HG03159 (cell line): Measurements from ENCODE around the gene ANXA6.
"Not testable (repeated sequence)": the region's sequence is repeated elsewhere in the genome, so short reads cannot be mapped to it uniquely, and the experiment has no call there.

ENCODE experiments used
- ATAC-seq: cut with Tn5 transposase; IDR thresholded peaks from one replicate; pipeline ENCODE4 v1.9.1; 2021; ENCODE audit warnings: mild to moderate bottlenecking, moderate library complexity; ENCODE audit not compliant: unreplicated experiment

ANXA6 gene

DNA sequence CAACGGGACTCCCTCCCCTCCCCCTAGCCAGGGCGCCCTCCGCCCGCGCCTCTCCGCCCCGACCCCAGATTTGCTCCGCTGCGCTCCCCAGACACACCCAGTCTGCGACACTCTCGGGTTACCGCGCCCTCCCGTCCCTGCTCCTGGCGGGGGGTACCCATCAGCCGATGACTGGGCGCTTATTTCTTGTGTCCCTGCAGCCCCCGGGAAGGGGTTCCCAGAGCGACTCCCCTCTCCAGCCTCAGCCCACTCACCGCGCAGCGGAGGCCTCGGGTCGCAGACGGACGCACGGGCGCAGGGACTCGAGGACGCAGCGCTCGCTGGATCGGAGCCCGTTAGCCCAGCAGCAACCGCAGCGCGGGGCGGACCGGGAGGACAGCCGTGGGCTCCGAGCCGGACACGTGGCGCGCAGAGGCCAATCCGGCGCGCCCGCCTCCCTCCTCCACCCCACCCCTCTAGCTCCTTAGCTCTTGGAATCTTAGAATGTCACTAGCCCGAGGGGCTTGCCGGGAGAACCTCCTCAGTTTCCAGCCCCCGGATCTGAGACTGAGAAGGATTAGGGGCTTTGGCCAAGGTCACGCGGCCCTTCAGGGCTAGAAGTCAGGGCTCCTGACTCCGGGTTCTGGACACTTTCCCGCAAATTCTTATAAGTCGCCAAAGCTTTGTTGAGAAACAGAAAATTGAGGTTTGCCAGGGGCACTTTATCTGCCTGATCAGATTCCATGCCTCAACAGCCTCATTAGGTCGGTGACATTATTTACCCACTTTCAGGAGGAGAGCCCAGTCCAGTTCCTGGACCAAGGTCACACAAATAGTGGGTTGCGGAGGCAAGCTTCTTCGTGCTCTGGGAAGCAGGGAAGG, at the start of gene ANXA6:
Gene ANXA6, minus strand, starts transcription at position 354 of the 861 bp plus-strand sequence. CDS start 9,878 bp downstream, outside the sequence.
- peak; percentile 40 for ATAC-seq

DNA sequence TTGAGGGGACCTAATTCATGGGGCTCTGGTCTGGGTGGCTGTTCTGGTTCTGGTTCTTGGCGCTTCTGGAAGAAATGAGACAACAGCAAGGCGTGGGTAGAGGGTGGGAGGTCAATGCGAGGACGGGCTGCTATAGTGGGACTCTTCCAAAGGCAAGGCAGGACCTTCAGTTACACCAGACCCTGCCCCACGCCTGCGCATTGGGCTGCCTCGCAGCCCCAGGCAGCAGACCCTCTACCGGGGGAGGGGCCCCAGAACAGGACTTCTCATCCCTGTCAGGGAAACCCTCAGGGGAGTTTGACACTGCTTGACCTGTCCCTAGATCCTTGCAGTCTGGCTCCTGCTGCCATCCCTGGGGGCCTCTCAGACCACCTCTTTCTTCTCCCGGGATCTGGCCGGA, 47.8 kb upstream of the ANXA6 start:
- no peak for ATAC-seq

DNA sequence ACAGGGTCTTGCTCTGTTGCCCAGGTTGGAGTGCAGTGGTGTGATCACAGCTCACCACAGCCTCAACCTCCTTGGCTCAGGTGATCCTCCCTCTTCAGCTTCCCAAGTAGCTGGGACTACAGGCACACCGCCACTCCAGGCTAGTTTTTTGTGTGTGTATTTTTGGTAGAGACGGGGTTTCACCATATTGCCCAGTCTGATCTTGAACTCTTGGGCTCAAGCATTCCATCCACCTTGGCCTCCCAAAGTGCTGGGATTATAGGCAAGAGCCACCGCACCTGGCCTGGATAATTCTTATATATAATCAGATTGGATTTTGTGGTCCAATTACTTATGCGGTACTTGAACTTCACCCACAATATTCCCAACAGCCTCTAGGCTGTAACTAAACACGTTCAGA, 46.5 kb upstream of the ANXA6 start:
- no peak for ATAC-seq

DNA sequence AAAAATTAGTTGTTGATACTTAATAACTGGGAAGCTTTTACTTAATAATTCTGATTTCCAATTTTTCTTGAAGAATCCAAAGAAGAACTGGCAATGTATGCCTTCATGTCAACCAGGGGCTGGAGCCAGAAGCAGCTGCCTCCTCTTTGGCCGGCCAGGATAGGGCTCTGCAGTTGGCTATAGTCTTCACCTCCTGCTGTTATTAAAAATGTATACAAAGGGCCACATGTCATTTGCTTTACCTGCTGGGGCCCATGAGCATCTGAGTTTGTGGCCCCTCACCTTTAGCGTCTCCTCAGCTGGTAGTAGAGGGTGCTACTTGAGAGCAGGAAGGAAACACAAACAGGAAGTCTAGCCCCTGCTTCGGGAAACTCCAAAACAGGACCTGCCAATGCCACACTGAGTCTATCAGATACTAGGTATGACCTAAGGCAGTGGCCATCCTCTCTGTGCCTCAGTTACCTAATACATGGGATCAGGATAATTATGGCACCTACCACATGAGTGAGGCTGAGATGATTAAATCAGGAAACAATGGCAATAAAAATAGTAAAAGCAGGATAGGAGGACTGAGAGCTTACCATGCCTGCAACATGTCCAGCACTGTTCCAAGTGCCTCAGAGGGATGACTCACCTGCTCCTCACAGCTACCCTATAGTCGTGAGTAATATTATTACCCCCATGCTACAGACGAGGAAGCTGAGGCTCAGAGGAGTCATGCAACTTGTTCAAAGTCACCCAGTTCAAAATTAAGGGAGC, 45.0 kb upstream of the ANXA6 start:
- no peak for ATAC-seq

DNA sequence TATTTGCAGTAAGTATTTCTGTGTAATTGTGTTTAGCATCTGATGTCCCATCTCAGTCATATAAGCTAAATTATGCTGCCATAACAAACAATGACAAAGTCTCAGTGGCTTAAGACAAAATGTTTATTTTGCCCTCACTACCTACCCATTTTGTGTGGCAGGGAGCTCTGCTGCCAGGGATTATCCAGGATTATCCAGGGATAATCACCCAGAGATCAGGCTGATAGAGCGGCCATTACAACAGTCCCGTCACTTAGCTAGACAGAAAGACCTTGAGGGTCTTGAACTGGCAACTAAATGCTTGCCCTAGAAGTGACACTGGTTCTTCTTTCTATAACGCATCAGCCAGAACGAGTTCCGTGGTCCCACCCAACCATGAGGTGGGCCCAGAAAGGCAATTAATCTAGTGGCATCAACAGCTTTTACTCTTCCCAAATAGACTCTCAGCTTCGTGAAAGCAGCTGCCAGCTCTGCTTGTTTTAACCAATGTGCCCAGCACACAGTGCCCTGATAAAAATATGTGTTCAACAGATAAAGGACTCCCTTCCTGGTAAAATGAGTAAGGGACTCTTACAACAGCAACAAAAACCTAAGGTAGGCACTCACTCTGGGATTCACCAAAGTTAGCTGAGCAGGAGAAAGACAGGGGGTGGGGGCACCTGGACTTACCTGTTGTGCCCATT, 43.5 kb upstream of the ANXA6 start:
- no peak for ATAC-seq

DNA sequence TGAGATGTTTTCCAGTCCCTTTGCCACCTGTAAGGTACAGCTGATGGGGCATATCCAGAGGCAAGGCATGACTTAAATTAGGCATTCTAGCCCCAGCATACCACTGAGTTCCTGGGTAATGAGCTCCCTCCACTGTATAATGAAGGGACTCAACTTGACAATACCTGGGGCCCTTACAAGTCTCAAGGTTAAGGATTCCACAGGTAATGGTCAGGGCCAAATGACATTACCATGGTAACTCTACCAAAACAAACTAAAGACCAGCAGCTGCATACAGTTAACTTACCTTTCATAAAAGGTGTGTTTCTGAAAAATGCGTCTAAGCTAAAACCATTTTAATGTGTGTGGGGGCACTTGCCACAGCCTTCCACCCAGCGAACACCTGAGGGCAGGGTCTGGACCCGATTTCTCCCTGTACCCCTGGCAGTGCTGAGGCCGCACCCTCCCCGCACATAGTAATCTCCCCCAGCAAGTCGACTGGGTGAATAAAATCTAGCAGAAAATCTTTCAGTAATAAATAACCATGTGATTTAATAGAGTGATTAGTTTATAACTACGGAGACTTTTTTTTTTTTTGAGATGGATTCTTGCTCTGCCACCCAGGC, 42.1 kb upstream of the ANXA6 start:
- ATAC-seq, result no peak

DNA sequence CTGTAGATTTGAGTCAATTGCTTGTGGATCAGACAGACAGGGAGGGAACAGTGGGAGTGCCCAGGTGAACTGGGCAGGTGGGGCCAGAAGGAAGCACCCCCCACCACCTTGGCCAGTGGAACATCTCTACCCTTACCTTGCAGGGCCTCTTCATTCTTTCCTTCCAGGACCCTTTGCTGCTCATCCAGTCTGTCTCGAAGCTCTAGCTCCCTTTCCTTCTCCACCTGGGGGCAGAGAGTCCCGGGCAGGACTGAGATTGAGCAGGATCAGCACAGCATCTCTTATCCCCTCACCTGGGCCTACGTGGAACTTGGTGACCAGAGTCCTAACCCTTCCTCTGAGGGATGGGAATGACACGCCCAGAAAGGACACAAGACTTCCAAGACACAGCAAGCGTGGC, 41.3 kb upstream of the ANXA6 start:
- ATAC-seq, result no peak

DNA sequence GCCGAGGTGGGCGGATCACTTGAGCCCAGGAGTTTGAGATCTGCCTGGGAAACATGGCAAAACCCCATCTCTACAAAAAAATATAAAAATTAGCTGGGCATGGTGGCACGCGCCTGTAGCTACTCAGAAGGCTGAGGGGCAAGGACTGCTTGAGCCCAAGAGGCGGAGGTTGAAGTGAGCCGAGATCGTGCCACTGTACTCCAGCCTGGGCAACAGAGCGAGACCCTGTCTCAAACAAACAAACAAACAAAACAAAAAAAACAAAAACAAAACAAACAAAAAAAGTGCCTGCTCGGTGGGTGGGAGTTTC, 39.7 kb upstream of the ANXA6 start:
- ATAC-seq, result not testable (repeated sequence)

DNA sequence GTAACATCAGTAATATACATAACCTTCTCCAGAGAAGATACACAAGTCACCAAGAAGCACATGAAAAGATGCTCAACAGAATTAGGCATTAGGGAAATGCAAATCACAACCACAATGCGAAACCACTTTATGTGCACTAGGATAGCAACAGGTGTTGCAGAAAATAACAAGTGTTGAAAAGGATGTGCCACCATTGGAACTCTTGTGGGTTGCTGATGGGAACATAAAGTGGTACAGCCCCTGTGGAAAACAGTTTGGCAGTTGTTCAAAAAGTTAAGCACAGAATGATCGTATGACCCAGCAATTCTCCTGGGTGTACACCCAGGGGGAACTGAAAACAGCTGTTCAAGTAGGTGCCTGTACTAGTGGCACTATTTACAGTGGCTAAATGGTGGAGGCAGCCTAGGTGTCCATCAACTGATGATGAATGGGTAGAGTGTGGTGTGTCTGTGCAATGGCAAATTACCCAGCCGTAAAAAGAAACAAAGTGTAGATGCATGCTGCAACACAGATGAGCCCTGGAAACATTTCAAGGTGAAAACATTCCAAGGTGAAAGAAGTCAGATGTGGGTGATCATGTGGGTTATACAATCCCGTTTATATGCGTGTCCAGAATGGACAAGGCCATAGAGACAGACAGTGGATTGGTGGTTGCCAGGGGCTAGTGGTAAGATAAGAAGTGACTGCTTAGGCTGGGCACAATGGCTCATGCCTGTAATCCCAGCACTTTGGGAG, 39.1 kb upstream of the ANXA6 start:
- ATAC-seq, result peak; percentile 93

DNA sequence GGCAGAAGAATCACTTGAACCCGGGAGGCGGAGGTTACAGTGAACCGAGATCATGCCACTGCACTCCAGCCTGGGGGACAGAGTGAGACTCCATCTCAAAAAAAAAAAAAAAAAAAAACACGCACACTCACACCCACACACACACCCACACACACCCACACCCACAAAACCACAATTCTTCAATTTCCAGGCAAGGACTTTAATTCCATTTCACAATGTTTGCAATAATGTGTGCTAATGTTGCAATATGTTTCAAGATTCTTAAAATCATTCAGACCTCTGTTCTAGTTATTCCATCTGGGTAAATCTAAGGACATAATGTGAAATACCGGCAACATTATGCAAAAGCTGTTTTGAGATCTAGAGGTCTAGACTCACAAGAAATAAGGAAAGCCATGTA, 38.0 kb upstream of the ANXA6 start:
- ATAC-seq, result no peak

DNA sequence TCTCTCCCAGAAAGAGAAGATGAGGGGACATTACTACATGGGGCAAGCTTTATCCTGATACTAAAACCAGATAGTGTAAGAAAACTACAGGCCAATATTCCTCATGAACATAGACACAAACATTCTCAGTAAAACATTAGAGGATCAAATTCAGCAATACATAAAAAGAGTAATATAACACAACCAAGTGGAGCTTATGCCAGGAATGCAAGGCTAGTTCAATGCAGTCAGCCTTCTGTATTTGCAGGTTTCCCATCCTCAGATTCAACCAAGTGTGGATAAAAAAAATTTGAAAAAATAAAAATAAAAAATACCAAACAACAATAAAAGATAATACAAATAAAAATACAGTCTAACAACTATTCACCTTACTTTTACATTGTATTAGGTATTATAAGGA, 35.0 kb upstream of the ANXA6 start:
- no peak for ATAC-seq

DNA sequence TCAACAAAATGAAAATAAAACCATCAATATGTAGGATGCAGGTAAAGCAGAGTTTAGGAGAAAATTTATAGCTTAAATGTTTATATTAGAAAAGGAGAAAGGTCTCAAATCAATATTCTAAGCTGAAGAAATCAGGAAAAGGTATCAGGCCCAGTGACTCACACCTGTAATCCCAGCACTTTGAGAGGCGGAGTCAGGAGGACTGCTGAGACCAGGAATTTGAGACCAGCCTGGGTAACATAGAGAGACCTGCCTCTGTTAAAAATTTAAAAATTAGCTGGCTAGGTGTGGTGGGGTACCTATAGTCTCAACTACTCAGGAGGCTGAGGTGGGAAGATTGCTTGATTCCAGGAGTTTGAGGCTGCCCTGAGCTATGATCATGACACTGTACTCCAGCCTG, 34.1 kb upstream of the ANXA6 start:
- no peak for ATAC-seq

DNA sequence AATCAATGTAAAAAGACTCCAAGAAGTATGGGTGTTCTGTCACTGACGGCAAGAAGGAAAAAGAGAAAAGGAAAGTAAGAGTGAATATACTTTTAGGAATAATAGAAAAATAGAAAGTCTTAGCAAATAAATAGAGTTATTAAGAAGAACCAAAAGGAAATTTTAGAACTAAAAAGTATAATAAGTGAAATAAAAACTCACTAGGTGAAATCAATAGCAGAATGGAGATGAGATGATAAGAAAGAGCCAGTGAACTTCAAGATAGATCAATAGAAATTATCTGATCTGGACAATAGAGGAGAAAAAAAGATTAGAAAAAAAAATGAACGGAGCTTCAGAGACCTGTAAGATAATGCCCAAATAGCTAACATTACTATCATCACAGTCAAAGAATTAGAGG, 31.6 kb upstream of the ANXA6 start:
- ATAC-seq, result no peak

DNA sequence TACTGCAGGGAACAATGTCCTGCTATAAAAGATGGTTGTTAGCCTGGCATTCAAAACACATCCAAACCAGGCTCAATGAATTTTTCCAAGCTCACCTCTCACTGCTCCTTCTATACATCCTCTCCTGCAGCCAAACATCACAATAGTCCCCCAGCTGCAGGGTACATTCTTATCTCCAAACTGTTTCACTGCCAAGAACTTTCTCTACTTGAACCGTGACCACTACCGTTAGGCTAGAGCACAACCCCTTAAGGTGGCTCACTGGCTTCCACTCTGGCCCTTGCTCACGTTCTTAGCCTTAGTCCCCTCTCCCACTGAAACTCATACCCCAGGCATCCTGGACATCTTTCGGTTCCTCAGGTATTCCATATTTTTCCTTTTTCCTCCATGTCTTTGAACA, 29.0 kb upstream of the ANXA6 start:
- no peak for ATAC-seq

DNA sequence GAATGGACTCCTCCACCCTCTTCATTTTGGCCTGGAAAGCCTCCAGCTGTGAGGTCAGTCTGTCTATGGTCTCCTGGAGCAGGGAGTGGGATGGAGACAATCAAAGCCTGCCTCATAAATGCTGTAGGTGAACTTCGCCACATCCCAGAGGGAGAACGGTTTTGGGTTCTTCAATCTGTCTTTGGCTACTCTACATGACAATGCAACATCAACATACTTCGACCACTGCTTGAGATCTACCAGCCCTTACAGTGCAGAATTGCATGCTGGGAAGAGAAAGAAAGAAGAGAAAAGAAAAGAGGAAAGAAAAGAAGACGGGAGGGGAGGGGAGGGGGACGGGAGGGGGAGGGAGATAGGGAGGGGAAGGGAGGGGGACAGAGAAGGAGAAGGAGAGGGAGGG, 28.5 kb upstream of the ANXA6 start:
- ATAC-seq, result no peak

DNA sequence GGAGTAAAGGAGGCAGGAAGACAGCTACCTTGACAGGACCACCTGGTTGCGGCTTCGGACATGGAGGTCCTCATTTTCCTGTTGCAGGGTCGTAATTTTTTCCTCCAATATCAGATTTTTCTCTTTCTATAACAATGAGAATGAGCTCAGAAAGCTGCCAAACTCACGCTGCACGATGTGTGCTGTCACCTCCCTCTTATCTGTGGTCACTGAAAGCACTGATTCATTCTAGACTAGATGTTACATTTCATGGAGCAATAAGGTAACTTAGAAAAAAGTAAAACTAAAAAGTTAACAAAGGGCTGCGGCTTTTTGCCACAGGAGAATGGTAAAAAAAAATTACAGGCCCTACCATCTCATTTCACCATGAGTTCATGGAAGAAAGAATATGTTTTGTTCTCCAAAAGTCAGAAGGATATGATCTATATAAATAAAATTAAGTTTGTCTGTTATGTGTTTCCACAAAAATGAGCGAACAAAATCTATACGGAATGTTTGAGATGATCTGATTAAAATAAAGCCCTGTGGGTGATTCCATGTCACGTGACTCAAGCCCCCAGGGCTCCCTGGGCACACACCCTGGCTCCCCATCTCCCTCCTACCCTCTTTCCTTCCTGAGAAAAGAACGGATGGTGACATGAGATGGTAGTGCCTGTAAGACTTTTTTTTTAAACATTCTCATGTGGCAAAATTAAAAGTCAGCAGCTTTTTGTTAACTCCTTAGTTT, 26.9 kb upstream of the ANXA6 start:
- ATAC-seq, result no peak

DNA sequence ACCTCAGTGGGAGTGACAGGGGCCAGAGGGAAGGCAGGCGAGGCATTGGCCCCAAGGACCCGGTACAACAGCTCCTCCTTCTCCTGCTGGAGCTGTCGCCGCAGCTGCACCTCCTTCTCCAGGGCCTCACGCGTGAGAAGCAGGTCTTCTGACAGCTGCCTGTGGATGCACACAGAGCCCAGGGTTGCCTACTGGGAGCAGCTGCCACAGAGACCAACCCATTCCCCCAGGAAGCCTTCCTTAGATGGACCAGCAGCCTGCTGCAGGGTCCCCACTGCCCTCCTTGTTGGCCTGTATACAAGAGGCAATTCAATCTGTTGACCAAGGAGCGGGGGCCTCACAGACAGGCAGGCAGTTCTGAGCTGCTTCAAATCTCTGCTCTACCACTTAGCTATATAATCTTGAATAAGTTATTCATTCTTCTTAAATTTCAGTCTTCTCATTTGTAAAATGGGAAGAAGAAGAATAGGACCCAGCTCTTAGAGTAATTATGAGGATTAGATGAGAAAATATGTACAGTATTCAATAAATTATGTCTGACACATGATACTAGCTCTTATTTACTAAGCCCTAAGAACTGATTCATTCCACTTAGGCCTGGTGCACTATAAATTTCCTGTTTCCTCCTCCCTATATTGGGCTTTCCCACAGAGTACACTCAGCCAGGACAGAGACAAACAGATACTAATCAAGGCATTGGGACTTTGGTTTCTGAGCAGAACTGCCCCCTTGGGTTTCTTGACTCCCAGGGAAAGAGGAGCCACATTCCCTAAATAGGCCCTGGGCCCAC, 26.1 kb upstream of the ANXA6 start:
- ATAC-seq, result no peak

DNA sequence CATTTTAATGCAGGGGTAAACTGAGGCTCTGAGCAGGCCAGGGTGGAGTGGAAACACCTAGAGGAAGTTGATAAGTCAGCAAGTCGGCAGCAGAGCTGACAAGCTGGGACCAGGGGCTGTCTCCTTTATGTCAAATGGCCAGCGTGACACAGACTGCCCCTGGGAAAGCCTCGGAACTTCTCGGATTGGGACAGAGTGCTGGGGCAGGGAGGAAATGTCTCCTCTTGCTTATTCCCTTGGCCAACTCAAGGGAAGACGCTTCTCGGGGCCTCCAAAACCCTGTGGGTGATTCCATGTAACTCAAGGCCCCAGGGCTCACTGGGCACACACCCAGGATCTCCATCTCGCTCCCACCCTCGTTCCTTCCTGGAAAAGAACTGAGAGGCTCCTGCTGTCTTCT, 25.4 kb upstream of the ANXA6 start:
- ATAC-seq, result no peak

DNA sequence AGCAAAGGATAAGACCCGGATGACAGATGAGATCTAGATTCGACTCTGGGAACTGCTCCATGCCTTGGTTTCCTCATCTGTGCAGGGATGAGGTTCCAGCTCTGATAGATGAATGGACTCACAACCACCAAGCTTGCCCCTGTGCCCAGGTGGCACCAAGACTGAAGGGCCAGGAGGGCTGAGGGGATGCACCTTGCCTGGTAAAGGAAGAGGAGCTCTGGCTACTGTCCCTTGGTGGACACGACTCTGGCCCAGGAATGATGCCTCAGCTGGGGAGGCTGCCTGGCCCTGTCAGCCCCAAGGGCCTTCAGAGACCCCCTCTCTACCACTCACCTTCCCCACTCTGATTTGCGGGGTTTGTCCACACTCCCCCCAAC, 24.9 kb upstream of the ANXA6 start:
- ATAC-seq, result no peak
